ENCODE results near the gene TMEM143.

- TF ChIP-seq ZNF274 (IDR thresholded peaks at IDR 0.05; ENCODE audit: borderline replicate concordance, extremely low read depth, low read length) (no peak), SRF (IDR thresholded peaks at IDR 0.05; ENCODE audit: low read depth, low read length) (no peak), RNF2 (IDR thresholded peaks at IDR 0.05; ENCODE audit: borderline replicate concordance, low read depth, low read length, missing control alignments, poor library complexity, severe bottlenecking) (no peak), CTCF (IDR thresholded peaks at IDR 0.05; ENCODE audit: control extremely low read depth in 1 of 3, insufficient read depth in 1 of 3, low read depth in 1 of 3, low read length in 3 of 3) (no peak), TAF1 (IDR thresholded peaks at IDR 0.05; ENCODE audit: low read depth, low read length) (no peak), CREB1 (IDR thresholded peaks at IDR 0.05) (no peak), POLR2AphosphoS5 (IDR thresholded peaks at IDR 0.05; ENCODE audit: low read depth, low read length) (no peak), EGR1 (IDR thresholded peaks at IDR 0.05; ENCODE audit: borderline replicate concordance, low read depth, low read length) (no peak), EP300 (IDR thresholded peaks at IDR 0.05; ENCODE audit: borderline replicate concordance in 1 of 2, low read depth in 2 of 2, low read length in 2 of 2) (no peak), FOSL1 (IDR thresholded peaks at IDR 0.05; ENCODE audit: insufficient read depth, low read depth, low read length) (no peak), ATF3 (IDR thresholded peaks at IDR 0.05; ENCODE audit: insufficient read depth, low read depth, low read length) (no peak)
Measured at GRCh38 chr19:48310227-48310626, 53.5 kb downstream of the TMEM143 start.
